Measurements from ENCODE around the gene NNAT.
A peak's percentile ranks its signal among the peaks of the same experiment; 100 is the strongest.
"Not testable (repeated sequence)": the region's sequence is repeated elsewhere in the genome, so short reads cannot be mapped to it uniquely, and the experiment has no call there.

The NNAT gene

DNA sequence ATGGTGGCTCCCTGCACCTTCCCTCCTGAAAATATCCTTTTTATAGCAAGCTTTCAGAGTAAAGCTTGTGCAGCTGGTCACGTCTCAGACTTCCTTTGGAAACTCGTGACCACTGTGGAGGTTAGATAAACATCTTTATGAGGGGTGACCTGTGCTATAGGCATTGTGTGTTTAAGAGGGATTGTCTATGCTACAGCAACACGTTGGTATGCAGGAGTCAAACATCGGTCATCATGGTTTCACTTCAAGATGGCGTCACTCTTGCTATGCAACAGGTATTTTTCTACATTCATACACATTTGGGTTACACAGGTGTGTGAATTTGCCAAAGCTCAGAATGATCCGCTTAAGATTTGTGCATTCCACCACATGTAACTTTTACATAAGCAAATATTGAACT lies 21.2 kb downstream of the NNAT start:
- no peak for DNase-seq

DNA sequence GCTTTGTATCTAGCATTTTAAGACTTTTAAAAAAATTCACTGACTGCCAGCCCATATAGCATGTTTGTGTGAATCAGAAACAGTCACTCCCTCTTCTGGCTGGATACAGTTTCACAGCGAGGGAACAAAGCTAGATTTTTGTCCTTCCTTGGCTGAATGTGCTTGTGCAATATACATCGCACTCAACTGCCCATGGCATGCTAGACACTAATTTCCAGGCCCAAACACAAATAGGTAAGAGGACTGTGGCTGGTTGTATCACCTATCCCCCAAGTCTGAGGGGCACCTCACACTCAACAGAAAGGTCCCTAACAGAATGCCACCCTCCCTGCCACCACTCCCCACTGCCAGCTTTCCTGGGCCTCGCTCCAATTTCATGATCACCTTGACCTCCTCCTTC lies 22.8 kb downstream of the NNAT start:
- DNase-seq, result no peak

DNA sequence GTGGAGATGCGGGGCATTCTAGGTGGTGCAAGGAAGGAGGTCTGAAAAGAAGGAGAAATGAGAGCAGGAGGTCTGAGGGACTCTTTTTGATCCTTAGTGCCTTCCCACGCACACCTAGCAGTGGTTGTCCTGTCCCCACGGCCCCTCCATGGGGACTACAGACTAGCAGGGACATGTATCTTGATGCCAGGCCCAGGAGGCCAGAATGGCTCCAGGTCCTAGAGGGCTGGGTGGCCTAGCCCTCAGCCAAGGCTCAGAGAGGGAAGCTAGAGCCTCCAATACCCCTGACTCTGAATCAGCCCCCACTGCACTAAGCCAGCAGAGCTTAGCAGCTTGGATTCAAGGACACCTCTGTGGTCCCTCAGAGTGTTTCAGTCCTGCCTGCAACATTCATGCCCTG lies 23.3 kb downstream of the NNAT start:
- no peak for DNase-seq

DNA sequence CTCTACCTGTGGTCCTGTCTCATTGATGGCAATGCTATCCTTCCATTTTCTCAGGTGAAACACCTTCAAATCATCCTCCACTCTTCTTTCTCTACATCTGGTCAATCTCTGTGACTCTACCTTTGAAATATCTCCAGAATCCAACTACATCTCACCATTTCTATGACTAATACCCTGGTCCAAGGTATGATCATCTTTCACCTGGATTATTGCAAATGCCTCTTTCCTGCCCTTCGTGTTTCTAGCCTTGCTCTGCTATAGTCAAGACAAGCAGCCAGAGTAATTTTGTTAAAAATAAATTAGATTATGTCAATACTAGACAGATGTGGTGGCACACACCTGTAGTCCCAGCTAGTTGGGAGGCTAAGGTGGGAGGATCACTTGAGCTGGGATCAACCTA lies 24.5 kb downstream of the NNAT start:
- no peak for DNase-seq

DNA sequence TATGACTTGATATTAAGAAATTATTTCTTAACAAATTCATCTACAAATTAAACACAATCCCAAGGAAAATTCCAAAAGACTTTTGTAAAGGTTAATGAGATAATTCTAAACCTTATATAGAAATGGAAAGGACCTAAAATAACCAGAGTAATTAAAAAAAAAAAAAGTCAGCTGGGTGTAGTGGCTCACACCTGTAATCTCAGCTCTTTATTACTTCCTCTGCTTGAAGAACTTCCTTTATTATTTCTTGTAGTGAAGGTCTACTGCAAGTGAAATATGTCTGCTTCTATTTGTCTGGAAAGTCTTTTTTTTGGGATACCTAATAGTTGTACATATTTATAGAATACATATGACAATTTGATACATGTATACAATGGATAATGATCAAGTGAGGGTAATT lies 26.9 kb downstream of the NNAT start:
- no peak for DNase-seq

DNA sequence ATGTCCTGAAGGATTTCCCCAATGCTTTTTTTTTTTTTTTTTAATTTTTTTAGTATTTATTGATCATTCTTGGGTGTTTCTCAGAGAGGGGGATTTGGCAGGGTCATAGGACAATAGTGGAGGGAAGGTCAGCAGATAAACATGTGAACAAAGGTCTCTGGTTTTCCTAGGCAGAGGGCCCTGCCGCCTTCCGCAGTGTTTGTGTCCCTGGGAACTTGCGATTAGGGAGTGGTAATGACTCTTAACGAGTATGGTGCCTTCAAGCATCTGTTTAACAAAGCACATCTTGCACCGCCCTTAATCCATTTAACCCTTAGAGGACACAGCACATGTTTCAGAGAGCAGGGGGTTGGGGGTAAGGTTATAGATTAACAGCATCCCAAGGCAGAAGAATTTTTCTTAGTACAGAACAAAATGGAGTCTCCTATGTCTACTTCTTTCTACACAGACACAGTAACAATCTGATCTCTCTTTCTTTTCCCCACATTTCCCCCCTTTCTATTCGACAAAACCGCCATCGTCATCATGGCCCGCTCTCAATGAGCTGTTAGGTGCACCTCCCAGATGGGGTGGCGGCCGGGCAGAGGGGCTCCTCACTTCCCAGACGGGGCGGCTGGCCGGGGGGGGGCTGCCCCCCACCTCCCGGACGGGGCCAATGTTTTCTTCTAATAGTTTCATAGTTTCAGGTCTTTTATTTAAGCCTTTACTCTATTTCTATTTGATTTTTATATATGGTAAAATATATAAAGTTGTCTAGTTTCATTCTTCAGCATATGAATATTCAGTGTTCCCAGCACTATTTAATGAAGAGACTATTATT lies 29.3 kb downstream of the NNAT start:
- not testable (repeated sequence) for DNase-seq

DNA sequence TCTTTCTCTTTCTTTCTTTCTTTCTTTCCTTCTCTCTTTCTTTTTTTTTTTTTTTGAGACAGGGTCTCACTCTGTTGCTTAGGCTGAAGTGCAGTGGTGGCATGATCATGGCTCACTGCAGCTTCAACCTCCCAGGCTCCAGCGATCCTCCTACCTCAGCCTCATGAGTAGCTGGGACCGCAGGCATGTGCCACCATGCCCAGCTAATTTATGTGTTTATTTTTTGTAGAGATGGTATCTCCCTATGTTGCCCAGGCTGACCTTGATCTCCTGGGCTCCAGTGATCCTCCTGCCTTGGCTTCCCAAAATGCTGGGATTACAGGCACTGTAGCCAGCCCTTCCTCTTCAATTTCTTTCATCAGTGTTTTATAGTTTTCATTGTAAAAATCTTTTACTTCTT lies 30.6 kb downstream of the NNAT start:
- not testable (repeated sequence) for DNase-seq

DNA sequence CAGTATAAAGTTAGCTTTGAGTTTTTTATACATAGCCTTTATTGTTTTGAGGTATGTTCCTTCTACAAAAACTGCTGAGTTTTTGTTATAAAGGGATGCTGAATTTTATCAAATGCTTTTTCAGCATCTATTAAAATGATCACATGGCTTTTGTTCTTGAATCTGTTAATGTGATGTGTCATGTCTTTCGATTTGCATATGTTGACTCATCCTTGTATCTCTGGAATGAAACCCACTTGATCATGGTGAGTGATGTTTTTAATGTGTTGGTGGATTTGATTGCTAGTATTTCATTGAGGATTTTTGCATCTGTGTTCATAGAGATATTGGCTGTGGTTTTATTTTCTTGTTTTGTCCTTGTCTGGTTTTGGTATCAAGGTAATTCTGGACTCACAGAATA lies 31.4 kb downstream of the NNAT start:
- peak in 1 of 5 experiments; percentile 18 for DNase-seq

DNA sequence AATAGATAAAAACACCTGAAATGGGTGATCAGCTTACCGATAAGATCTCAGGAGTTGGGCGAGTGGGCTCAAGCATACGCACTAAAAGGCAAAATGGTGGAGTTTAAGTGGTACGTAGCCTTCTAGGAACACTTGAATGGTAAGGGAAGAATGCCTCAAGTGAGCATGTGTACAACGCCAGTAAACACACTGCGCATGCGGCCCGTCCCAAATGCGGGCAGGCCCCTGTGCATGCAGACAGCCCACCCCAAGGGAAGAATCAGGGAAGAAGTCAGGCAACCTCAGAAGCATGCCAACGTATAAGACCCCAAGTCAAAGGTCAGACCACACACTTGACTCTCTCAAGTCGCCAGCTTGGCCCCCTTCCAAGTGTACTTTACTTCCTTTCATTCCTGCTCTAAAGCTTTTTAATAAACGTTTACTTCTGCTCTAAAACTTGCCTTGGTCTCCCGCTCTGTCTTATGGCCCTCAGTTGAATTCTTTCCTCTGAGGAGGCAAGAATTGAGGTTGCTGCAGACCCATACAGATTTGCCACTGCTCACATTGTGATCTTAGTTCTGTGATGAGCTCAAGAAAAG lies 33.8 kb downstream of the NNAT start:
- not testable (repeated sequence) for DNase-seq

DNA sequence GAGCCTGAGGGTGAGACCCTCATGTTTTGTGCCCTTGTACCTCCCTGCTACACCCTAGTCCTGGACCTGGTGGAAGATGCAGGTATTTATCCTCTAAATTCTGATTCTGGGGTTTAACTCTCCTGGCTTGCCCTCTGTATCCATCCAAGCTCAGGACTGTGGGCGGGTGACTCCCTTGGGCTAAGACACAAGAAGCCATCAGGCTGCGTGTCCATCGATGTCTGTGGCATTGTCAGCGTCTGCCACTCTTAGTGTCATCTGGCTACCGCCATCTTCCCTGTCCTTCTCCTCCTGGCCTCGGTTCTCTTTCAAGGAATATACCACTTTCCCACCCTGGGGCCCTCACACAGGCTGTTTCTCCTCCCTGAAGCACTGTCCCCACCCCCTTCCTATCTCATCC lies 35.5 kb downstream of the NNAT start:
- DNase-seq, result no peak

DNA sequence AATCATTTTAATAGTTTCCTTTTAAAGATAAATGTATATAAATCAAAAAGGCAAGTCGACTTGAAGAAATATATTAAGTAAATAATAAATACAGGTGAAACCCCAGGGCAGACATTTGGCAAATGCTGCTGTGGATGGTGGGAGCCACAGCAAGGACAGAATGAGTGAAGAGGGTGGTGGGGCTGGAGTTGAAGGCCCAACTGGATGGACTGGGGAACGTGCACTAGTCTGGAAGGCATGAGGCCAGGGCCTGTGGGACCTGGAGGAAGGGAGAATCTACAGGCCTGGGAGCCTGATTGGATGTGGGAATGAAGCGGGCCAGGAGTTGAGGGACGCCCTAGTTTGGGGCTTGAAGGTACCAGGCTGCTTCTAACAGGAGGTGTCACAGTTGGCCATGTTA lies 37.3 kb downstream of the NNAT start:
- DNase-seq, result no peak

DNA sequence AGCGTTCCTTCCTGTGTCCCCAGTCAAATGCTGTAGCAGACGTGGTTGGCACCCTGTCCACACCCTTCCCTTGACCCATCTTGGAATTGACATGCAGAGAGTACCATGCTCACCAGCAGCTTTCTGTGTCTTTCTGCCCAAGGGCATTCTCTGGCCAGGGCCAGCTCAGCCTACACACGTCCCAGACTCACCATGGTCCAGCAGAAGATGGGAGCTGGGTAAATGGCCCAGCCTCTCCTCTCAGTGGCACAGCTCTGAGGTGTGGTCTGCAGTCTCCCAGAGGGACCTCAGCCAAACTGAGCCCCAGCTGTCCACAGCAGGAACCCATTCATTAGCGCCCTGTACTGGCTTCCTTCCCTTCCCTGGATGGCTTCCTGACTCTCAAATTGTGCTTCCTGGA lies 37.7 kb downstream of the NNAT start:
- DNase-seq, result no peak

DNA sequence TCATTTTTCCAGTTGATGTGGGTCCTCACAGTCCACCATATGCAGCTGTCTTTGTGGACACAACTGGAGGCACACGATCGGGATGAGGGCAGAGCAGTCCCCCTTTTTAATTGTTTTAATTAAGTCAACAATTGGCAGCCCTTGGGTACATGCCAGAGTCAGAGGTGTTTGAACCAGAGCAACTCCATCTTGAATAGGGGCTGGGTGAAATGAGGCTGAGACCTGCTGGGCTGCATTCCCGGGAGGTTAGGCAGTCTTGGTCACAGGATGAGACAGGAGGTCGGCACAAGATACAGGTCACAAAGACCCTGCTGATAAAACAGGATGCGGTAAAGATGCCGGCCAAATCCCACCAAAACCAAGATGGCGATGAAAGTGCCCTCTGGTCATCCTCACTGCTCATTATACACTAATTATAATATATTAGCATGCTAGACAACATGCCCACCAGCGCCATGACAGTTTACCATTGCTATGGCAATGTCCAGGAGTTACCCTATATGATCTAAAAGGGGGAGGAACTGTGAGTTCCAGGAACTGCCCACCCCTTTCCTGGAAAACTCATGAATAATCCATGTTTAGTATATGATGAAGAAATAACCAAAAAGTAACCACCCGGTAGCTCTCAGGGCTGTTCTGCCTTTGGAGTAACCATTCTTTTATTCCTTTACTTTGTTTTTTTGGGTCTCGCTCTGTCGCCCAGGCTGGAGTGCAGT lies 38.4 kb downstream of the NNAT start:
- DNase-seq, result no peak

DNA sequence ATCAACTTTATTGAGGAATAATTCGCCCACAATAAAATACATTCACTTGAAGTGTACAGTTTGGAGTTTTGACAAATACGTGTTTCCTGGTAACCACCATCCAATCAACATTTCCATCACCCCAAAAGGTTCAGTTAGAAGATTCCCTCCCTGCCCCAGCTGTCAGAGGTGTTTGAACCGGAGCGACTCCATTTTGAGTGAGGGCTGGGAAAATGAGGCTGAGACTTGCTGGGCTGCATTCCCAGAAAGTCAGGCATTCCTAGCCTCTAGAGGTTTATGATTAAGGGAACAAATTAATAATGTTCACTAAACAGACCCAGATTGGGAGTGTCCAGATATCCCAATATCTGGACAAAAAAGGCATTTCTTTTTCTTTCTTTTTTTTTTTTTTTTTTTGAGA lies 39.6 kb downstream of the NNAT start:
- DNase-seq, result no peak

DNA sequence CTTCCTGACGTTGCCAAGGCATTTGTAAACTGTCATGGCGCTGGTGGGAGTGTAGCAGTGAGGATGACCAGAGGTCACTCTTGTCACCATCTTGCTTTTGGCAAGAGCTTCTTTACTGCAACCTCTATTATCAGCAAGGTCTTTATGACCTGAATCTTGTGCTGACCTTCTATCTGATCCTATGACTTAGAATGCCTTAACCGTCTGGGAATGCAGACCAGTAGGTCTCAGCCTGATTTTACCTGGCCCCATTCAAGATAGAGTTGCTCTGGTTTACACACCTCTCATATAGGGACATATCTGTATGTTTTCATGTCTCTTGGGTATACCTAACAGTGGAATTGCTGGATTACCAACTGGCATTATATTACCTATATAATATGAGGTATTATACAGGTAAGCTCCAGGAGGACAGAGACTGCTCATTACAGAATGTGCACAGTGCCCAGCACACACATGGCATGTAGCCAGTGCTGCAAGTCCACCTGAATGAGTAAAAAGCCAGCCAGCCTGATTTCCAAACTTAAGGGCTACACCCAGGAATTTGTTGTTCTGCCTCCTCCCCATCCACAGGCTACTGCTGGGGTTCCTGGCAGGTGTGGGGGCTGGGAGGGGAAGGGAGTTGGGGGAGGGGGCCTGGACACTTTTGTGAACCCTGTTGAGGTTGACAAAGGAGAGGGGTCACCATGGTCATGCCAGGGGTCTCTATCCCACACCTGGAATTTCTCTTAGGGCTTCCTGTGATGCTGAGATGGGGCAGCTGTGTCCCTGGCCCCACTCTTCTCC lies 41.8 kb downstream of the NNAT start:
- DNase-seq, result no peak

DNA sequence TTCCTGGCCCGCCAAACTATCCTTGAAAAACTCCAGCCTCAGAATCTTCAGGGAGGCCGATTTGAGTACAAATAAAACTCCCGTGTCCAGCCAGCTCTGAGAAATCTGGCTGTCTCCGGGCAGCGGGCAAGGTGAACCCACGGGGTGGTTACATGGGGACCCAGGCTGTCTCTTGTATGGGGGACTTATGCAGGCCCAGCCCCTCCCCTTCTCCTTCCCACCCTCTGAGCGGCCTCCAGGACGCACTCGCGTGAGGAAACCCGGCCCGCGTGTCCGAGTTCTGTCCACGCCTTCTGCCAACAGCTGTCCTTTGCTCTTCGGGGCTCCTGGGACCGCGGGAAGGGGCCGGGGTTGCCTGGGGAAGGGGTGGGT lies 43.0 kb downstream of the NNAT start:
- no peak for DNase-seq

DNA sequence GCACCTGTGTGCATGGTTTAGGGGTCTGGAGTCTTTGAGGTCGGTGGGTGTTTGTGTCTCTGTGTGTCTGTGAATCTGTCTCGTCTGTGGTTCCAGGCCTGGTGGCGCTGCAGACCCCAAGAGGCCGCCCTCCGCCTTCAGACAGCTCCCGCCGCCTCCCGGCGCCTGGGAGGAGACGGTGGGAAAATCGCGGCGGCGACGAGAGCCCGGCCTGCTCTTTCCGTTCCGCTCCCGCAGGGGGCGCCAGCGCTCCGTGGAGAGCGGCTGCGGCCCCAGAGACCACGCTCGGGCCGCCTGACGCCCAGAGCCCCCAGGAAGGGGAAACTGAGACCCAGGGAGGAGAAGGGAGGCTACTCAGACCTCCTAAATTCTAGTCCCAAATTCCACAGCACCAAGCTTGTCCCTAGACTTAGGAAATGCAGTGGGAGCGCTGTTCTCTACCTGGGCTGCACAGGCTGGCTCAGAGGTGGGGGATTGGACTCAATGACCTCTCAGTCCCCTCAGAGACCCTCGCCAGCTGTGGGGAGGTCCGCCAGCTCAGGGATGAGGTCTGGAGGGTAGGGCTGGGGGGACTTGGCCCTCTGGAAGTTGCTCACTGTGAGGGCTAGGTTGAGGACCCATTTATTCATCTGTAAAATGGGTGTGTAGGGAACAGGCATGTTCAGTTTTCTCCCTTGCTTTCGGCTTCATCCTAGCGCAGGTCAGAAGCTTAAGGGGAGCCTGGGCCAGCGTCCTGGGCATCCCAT lies 43.5 kb downstream of the NNAT start:
- DNase-seq, result peak in 4 of 5 experiments; percentile 8 to 28 (median 17)

DNA sequence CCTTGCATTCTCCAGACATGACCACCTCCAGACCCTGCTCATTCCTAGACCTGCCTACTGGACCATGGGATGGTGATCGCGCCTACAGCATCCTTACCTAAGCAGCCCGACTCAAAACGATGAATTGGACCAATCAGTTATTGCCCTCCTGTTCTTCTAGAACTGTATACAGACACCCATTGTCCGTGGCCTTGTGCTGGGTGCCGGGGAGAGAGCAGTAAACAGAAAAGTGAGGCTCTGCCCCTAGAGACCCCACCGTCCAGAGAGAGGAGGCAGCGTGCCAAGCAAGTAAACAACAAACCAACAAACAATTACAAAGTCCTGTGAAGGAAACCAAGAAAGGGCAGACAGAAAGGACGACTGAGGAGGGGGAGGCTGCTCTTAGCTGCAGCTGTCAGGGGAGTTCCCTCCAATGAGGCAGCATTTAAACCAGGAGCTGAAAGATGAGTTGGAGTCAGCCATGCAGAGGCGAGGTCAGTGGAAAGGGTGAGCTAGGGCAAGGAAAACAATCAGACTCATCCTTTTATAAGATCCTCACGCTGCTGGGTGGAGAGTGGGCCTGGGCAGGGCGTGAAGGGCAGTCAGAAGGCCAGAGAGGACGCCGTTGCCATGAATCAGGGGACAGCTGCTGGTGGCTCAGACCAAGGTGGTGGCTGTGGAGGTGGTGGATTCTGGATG lies 44.2 kb downstream of the NNAT start:
- no peak for DNase-seq

DNA sequence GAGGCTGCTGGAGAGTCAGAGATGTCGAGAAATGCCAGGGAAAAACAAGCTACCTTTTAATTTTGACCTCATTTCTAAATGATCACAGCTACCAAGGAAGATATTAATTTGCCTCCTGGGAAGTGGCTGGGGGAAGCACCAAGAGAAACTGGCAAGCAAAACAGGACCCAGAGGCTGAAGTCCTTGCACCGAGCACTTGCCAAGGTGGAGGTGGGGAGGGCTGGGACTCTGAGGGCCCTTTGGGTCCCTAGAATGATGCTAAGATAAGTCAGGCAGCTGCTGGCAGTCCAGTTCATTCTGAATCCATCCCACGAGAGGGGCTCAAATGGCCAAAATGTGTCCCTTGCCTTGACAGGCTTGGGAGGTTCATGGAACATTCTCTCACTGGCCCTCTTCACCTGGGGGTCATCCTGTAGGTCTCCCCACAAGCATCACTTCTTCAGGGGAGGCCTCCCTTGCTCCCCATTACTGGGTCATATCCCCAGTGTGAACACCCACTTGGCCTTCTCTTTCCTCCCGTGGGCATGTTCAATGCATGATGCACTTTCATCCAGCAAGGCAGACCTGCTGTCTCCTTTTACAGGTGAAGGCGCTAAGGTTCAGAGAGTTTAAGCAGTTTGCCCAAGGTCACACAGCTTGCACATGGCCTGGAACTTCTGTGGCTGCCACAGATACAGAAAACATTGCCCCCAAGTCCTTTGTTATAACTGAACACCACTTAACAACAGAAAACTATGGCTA lies 45.7 kb downstream of the NNAT start:
- DNase-seq, result no peak

DNA sequence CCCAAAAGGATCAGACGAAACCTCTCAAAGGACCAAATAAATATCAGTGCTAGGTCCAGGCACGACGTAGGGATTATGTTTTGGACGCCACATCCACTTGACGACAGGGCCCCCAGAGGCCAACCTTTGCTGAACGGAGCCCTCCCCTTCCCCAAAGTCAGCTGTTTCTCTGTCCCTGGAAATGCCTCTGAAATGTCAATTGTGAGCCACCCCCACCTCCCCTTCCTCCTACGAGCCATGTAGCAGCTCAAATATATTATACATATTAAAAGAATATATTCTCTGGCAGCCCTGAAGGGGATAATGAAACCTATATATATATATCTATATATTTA lies 46.2 kb downstream of the NNAT start:
- no peak for DNase-seq

Measured in T-helper 2 cell (primary cell).